H9 (cell line): ENCODE measurements around the gene SACM1L. TPM values are rescaled to one million over a fixed set of nuclear protein-coding genes. Genes with fewer than 3 reads are reported as not detected.

ENCODE experiments used
- DNase-seq: peaks from one replicate; pipeline ENCODE4 v3.0.0-alpha.2; 2017
- H2AFZ ChIP-seq: one replicate; pipeline ENCODE4 v1.6.1; 2013; ENCODE audit warnings: mild to moderate bottlenecking, low read length, control low read depth, moderate library complexity
- H2AK5ac ChIP-seq: 2 replicates; pipeline ENCODE4 v1.6.1; 2013; ENCODE audit warnings: low read length, control low read depth, mixed read lengths; ENCODE audit not compliant: insufficient read length
- H2BK120ac ChIP-seq: one replicate; pipeline ENCODE4 v1.6.1; 2013; ENCODE audit warnings: low read depth, mild to moderate bottlenecking, low read length, control low read depth, inconsistent platforms; ENCODE audit not compliant: poor library complexity, severe bottlenecking
- H2BK12ac ChIP-seq: 2 replicates; pipeline ENCODE4 v1.6.1; 2013; ENCODE audit warnings: low read length, control low read depth, mixed read lengths, low read depth; ENCODE audit not compliant: insufficient read length
- H2BK15ac ChIP-seq: 2 replicates; pipeline ENCODE4 v1.6.1; 2013; ENCODE audit warnings: low read depth, low read length, control low read depth
- H2BK20ac ChIP-seq: one replicate; pipeline ENCODE4 v1.6.1; 2013; ENCODE audit warnings: low read depth, mild to moderate bottlenecking, low read length, control low read depth, inconsistent platforms; ENCODE audit not compliant: poor library complexity, severe bottlenecking
- H2BK5ac ChIP-seq: 2 replicates; pipeline ENCODE4 v1.6.1; 2013; ENCODE audit warnings: low read length, control low read depth, mixed read lengths; ENCODE audit not compliant: insufficient read length
- H3K14ac ChIP-seq: 2 replicates; pipeline ENCODE4 v1.6.1; 2013; ENCODE audit warnings: low read length, control low read depth; ENCODE audit not compliant: insufficient read depth
- H3K18ac ChIP-seq: 2 replicates; pipeline ENCODE4 v1.6.1; 2013; ENCODE audit warnings: low read depth, mild to moderate bottlenecking, mixed read lengths, low read length, control low read depth; ENCODE audit not compliant: insufficient read length
- H3K23ac ChIP-seq: 2 replicates; pipeline ENCODE4 v1.6.1; 2013; ENCODE audit warnings: low read length, control low read depth, mixed read lengths, low read depth; ENCODE audit not compliant: insufficient read length
- H3K23me2 ChIP-seq: 2 replicates; pipeline ENCODE4 v1.6.1; 2013; ENCODE audit warnings: low read depth, mild to moderate bottlenecking, mixed read lengths, low read length, control low read depth; ENCODE audit not compliant: insufficient read length, poor library complexity, severe bottlenecking
- H3K27ac ChIP-seq: 2 replicates; pipeline ENCODE4 v1.5.1; 2013; ENCODE audit warnings: low read length, control low read depth, mixed read lengths, low read depth; ENCODE audit not compliant: insufficient read length
- H3K27me3 ChIP-seq: 2 replicates; pipeline ENCODE4 v1.6.1; 2013; ENCODE audit warnings: low read length, control low read depth, inconsistent platforms; ENCODE audit not compliant: insufficient read depth
- H3K4ac ChIP-seq: 2 replicates; pipeline ENCODE4 v1.6.1; 2013; ENCODE audit warnings: low read depth, mild to moderate bottlenecking, control low read depth, inconsistent platforms, low read length, moderate library complexity
- H3K4me1 ChIP-seq: 2 replicates; pipeline ENCODE4 v1.6.1; 2013; ENCODE audit warnings: low read length, control low read depth, inconsistent platforms; ENCODE audit not compliant: insufficient read depth
- H3K4me2 ChIP-seq: 2 replicates; pipeline ENCODE4 v1.6.1; 2013; ENCODE audit warnings: low read length, control low read depth, mixed read lengths; ENCODE audit not compliant: insufficient read length, insufficient read depth
- H3K56ac ChIP-seq: 2 replicates; pipeline ENCODE4 v1.6.1; 2013; ENCODE audit warnings: low read depth, mild to moderate bottlenecking, mixed read lengths, low read length, control low read depth; ENCODE audit not compliant: insufficient read length
- H3K79me1 ChIP-seq: 2 replicates; pipeline ENCODE4 v1.6.1; 2013; ENCODE audit warnings: low read depth, mild to moderate bottlenecking, moderate library complexity, low read length, control low read depth, inconsistent platforms; ENCODE audit not compliant: insufficient read depth, poor library complexity, severe bottlenecking
- H3K79me2 ChIP-seq: 2 replicates; pipeline ENCODE4 v1.6.1; 2013; ENCODE audit warnings: low read length, control low read depth, inconsistent platforms; ENCODE audit not compliant: insufficient read depth
- H3K9ac ChIP-seq: 2 replicates; pipeline ENCODE4 v1.6.1; 2013; ENCODE audit warnings: low read length, control low read depth, mixed read lengths; ENCODE audit not compliant: insufficient read length; ENCODE audit errors: extremely low read depth
- H3K9me3 ChIP-seq: one replicate; pipeline ENCODE4 v1.6.1; 2013; ENCODE audit warnings: low read depth, low read length, inconsistent platforms; ENCODE audit not compliant: control insufficient read depth
- H3T11ph ChIP-seq: one replicate; pipeline ENCODE4 v1.6.1; 2013; ENCODE audit warnings: mild to moderate bottlenecking, low read length, control low read depth, inconsistent platforms
- H4K20me1 ChIP-seq: one replicate; pipeline ENCODE4 v1.6.1; 2013; ENCODE audit not compliant: control insufficient read depth, insufficient read length, insufficient read depth
- H4K5ac ChIP-seq: 2 replicates; pipeline ENCODE4 v1.6.1; 2013; ENCODE audit warnings: low read depth, mild to moderate bottlenecking, mixed read lengths, low read length, control low read depth; ENCODE audit not compliant: insufficient read length
- H4K8ac ChIP-seq: replicated peaks from 2 replicates; pipeline ENCODE4 v1.6.1; 2013; ENCODE audit warnings: low read length, control low read depth, mixed read lengths, low read depth; ENCODE audit not compliant: insufficient read length
- H4K91ac ChIP-seq: 2 replicates; pipeline ENCODE4 v1.6.1; 2013; ENCODE audit warnings: low read depth, mild to moderate bottlenecking, moderate library complexity, mixed read lengths, low read length, control low read depth; ENCODE audit not compliant: insufficient read length
- H3K27ac Mint-ChIP-seq, 3 experiments: 2 replicates in 2 of 3; 3 replicates in 1 of 3; pipeline ENCODE4 v1.8.0; 2020 to 2021; ENCODE audit warnings: mixed read lengths in 3 of 3, mild to moderate bottlenecking in 1 of 3, moderate library complexity in 1 of 3
- H3K27me3 Mint-ChIP-seq: 2 replicates; pipeline ENCODE4 v1.8.0; 2021; ENCODE audit warnings: low read depth, mild to moderate bottlenecking, moderate library complexity, mixed read lengths
- H3K36me3 Mint-ChIP-seq, 3 experiments: 2 replicates in 2 of 3; 3 replicates in 1 of 3; pipeline ENCODE4 v1.8.0; 2020 to 2021; ENCODE audit warnings: low read depth in 3 of 3, mixed read lengths in 3 of 3; ENCODE audit not compliant: insufficient read depth in 1 of 3
- H3K4me1 Mint-ChIP-seq, 2 experiments: 2 replicates each; pipeline ENCODE4 v1.8.0; 2020; ENCODE audit warnings: mixed read lengths in 2 of 2
- H3K4me3 Mint-ChIP-seq, 2 experiments: 2 replicates in 1 of 2; 3 replicates in 1 of 2; pipeline ENCODE4 v1.8.0; 2020 to 2021; ENCODE audit warnings: mild to moderate bottlenecking in 2 of 2, mixed read lengths in 2 of 2, moderate library complexity in 1 of 2
- H3K9me3 Mint-ChIP-seq, 2 experiments: 2 replicates in 1 of 2; 3 replicates in 1 of 2; pipeline ENCODE4 v1.8.0; 2020; ENCODE audit warnings: mild to moderate bottlenecking in 2 of 2, mixed read lengths in 2 of 2, moderate library complexity in 1 of 2
- CTCF ChIP-seq: fragments of 200-600 bp; sonication (generic); conservative IDR thresholded peaks from 3 replicates; pipeline ENCODE4 v1.8.0; 2021; ENCODE audit warnings: antibody characterized with exemption, mild to moderate bottlenecking
- WGBS: extraction: QIAGEN DNeasy Blood & Tissue Kit; methylation state at CpG from one replicate; pipeline ENCODE4 v1.1.7; 2013; ENCODE audit warnings: missing lambda C conversion rate, low lambda C conversion rate, mixed read lengths; ENCODE audit not compliant: insufficient read length; ENCODE audit errors: extremely low coverage; 5-methylcytosine and 5-hydroxymethylcytosine counted together
- total RNA-seq: library from RNA; stranded (reverse); gene quantifications from 2 replicates; pipeline ENCODE4 v1.2.1, GENCODE V29; 2021

Gene SACM1L
- total RNA-seq, 1 experiment from 2014 or later: 52.8 TPM

GRCh38 chr3:45751537-45752242 is 62.5 kb downstream of the SACM1L start:
- Histone ChIP-seq H3K23me2 (no peaks in the 10 kb centered on the region), H3K56ac (no peak overlapping the region), H3K27ac (no peak overlapping the region), H3K4me2 (no peak overlapping the region), H3K4me1 (no peaks in the 10 kb centered on the region), H4K5ac (no peak overlapping the region), H3K4ac (no peak overlapping the region), H3K9me3 (no peaks in the 10 kb centered on the region), H3K23ac (no peak overlapping the region), H3K79me2 (no peaks in the 10 kb centered on the region), H4K91ac (no peak overlapping the region), H3K18ac (no peak overlapping the region), H2BK12ac (no peak overlapping the region), H3K14ac (no peak overlapping the region; the same call in 1 of the 2 replicates), H3T11ph (no peak overlapping the region), H3K79me1 (no peaks in the 10 kb centered on the region), H2BK120ac (no peak overlapping the region), H3K9ac (no peak overlapping the region), H2BK20ac (no peak overlapping the region), H2BK15ac (no peak overlapping the region), H4K20me1 (no peaks in the 10 kb centered on the region), H2AK5ac (no peak overlapping the region), H2AFZ (no peak overlapping the region), H3K27me3 (no peaks in the 10 kb centered on the region; the same call in 1 of the 2 replicates), H4K8ac (no peak overlapping the region), H2BK5ac (no peak overlapping the region)
- Mint-ChIP-seq H3K36me3 (peaks cover 2 to 28% (median 16%) of the 10 kb centered on the region in 3 experiments; a peak in 5 of 7 replicates), H3K4me1 (peaks cover 20% of the 10 kb centered on the region in 2 experiments), H3K27ac (no peak overlapping the region; a peak in 1 of 7 replicates), H3K9me3 (no peaks in the 10 kb centered on the region), H3K27me3 (no peaks in the 10 kb centered on the region; the same call in 1 of the 2 replicates), H3K4me3 (no peak overlapping the region)
- no CpG with 5 or more reads among the region's 7 CpGs for WGBS
- DNase-seq: no peak
- TF ChIP-seq CTCF: no peak
